Kidney (tissue), 14 donors: ENCODE data around the gene ZNF621. TPM values are rescaled to one million over a fixed set of nuclear protein-coding genes. Genes with fewer than 3 reads are reported as not detected.

ENCODE experiments used
- DNase-seq, 5 donors: peaks; one replicate each; pipeline ENCODE4 v3.0.0-alpha.2; 2013 to 2020
- FAIRE-seq: peaks from 2 replicates; lab custom pipeline; 2012; peaks lifted over from hg19 to GRCh38; lab: Jason Lieb, UNC
- H3K27ac ChIP-seq, 2 donors: one replicate each; pipeline ENCODE4 v1.7.0; 2013; ENCODE audit warnings: low read depth in 2 of 2, low read length in 2 of 2, inconsistent platforms in 1 of 2
- H3K27me3 ChIP-seq: one replicate; pipeline ENCODE4 v1.7.1; 2013; ENCODE audit warnings: low read length, inconsistent platforms; ENCODE audit not compliant: control insufficient read depth, insufficient read depth
- H3K36me3 ChIP-seq, 3 donors: one replicate each; pipeline versions ENCODE4 v1.7.0 to v1.7.1; 2013; ENCODE audit warnings: low read length in 3 of 3, control low read depth in 1 of 3, inconsistent platforms in 1 of 3; ENCODE audit not compliant: insufficient read depth in 3 of 3, control insufficient read depth in 2 of 3
- H3K4me1 ChIP-seq, 3 donors: one replicate each; pipeline versions ENCODE4 v1.7.0 to v1.7.1; 2013; ENCODE audit warnings: low read length in 3 of 3, inconsistent platforms in 1 of 3, low read depth in 1 of 3; ENCODE audit not compliant: control insufficient read depth in 2 of 3, insufficient read depth in 2 of 3
- H3K4me3 ChIP-seq, 3 donors: one replicate each; pipeline versions ENCODE4 v1.7.0 to v1.8.1; 2013; ENCODE audit warnings: low read length in 3 of 3, control low read depth in 1 of 3, inconsistent platforms in 1 of 3
- H3K9ac ChIP-seq, 3 donors: one replicate each; pipeline versions ENCODE4 v1.7.0 to v1.7.1; 2013; ENCODE audit warnings: low read length in 3 of 3, control low read depth in 1 of 3, inconsistent platforms in 1 of 3
- H3K9me3 ChIP-seq, 3 donors: one replicate each; pipeline versions ENCODE4 v1.7.0 to v1.7.1; 2013; ENCODE audit warnings: low read length in 3 of 3, control low read depth in 1 of 3, inconsistent platforms in 1 of 3; ENCODE audit not compliant: control insufficient read depth in 2 of 3, insufficient read depth in 1 of 3
- intact Hi-C: fragments of 100-400 bp; cut with DNase I; formaldehyde crosslinking; loops from one replicate; pipeline ENCODE4 v1.11.1; 2022
- polyA plus RNA-seq: library from polyadenylated mRNA; stranded (reverse); fragments of 350-450 nt; fragmentation: Illumina TruSeq; extraction: RNeasy Lipid Tissue Mini Kit (QIAGEN cat#74804); gene quantifications from one replicate; pipeline ENCODE4 v1.2.3, GENCODE V29; 2014; ENCODE audit warnings: low read depth, low replicate concordance; ENCODE audit not compliant: insufficient read depth
- total RNA-seq: library from RNA; stranded (reverse); fragmentation: NEBNext Ultra II Directional; extraction: Animal tissue kit (Norgen Biotek cat#: 25700); gene quantifications from one replicate; pipeline ENCODE4 v1.2.1, GENCODE V29; 2021
- TF ChIP-seq, protein P1 (sequence below): IDR thresholded peaks from 3 replicates; pipeline ENCODE4 v1.5.1; 2012; ENCODE audit warnings: mild to moderate bottlenecking, moderate library complexity, borderline replicate concordance; ENCODE audit not compliant: insufficient read depth; ENCODE audit errors: extremely low read depth
- donor health status: control.
- donor health status: control.
- donor health status: control.
- donor health status: control.
- donor health status: control.
- donor health status: DM: yes; HTN: yes; CAD: no.
- donor health status: Normal renal cell carcinoma (clear cell type).

The ZNF621 gene
- total and polyA plus RNA-seq, 2 donors from 2014 or later = 6.9 to 25.4 TPM

DNA sequence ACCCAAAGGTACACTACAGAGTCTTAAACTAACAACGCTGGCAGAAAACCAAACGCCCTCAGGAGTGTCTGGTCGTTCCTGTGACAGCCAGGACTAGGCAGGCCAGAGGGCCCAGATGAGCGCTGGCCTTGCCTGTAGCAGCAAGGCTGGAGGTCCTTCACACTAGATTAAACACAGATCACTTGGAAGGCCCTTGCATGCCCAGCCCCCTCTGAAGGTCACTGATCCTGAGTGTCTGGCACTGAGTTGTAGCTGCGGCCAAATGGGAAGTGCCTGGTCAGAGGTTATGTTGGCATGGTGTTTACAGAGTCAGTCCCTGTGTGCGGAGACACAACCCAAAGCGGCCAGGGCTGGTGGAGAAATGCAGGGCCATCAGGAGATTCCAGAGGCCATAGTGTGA lies 58.9 kb downstream of the ZNF621 start:
- H3K4me1 ChIP-seq = peaks cover 0 to 7% (median 0%) of the 10 kb centered on the region in 3 donors
- no peaks in the 10 kb centered on the region for H3K9me3 ChIP-seq
- FAIRE-seq (no peak), DNase-seq (no peak)
- intact Hi-C loops = loop anchor here (5.0 kb wide), 1 partner anchor 1299 kb away; no protein-coding TSS in a partner anchor
- H3K27me3 ChIP-seq = no peaks in the 10 kb centered on the region
- no peaks in the 10 kb centered on the region for H3K36me3 ChIP-seq
- H3K27ac ChIP-seq = no peak overlapping the region
- H3K4me3 ChIP-seq = no peak overlapping the region
- H3K9ac ChIP-seq = no peak overlapping the region
- TF ChIP-seq, protein P1, sequence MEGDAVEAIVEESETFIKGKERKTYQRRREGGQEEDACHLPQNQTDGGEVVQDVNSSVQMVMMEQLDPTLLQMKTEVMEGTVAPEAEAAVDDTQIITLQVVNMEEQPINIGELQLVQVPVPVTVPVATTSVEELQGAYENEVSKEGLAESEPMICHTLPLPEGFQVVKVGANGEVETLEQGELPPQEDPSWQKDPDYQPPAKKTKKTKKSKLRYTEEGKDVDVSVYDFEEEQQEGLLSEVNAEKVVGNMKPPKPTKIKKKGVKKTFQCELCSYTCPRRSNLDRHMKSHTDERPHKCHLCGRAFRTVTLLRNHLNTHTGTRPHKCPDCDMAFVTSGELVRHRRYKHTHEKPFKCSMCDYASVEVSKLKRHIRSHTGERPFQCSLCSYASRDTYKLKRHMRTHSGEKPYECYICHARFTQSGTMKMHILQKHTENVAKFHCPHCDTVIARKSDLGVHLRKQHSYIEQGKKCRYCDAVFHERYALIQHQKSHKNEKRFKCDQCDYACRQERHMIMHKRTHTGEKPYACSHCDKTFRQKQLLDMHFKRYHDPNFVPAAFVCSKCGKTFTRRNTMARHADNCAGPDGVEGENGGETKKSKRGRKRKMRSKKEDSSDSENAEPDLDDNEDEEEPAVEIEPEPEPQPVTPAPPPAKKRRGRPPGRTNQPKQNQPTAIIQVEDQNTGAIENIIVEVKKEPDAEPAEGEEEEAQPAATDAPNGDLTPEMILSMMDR = no peak

- TF ChIP-seq, protein P1 = peak; percentile 92
- no peak overlapping the region for H3K27ac ChIP-seq
- H3K27me3 ChIP-seq = no peaks in the 10 kb centered on the region
- peaks cover 0 to 7% (median 0%) of the 10 kb centered on the region in 3 donors for H3K4me1 ChIP-seq
- intact Hi-C loops = loop anchor here (5.0 kb wide), 1 partner anchor 1298 kb away; no protein-coding TSS in a partner anchor
- no peak overlapping the region for H3K9ac ChIP-seq
- DNase-seq (peak; percentile 86 to 94 (median 87)), FAIRE-seq (no peak)
- peak overlapping the region in 1 of 3 donors; percentile 10 for H3K4me3 ChIP-seq
- H3K9me3 ChIP-seq = no peaks in the 10 kb centered on the region
- H3K36me3 ChIP-seq = no peaks in the 10 kb centered on the region
These were observed 59.9 kb downstream of the ZNF621 start for GRCh38 chr3:40584625-40585189.

GRCh38 chr3:40585381-40586016 lies 60.7 kb downstream of the ZNF621 start:
- Histone ChIP-seq H3K36me3 (no peaks in the 10 kb centered on the region), H3K9ac (no peak overlapping the region), H3K27ac (no peak overlapping the region), H3K4me3 (no peak overlapping the region), H3K27me3 (no peaks in the 10 kb centered on the region), H3K9me3 (no peaks in the 10 kb centered on the region), H3K4me1 (peaks cover 0 to 7% (median 0%) of the 10 kb centered on the region in 3 donors)
- TF ChIP-seq, protein P1 = no peak
- FAIRE-seq (no peak), DNase-seq (no peak)
- intact Hi-C loops = no loop called here
